PC-9 (cell line): ENCODE results near the gene DLG2. TPM values are rescaled to one million over a fixed set of nuclear protein-coding genes. Genes with fewer than 3 reads are reported as not detected.

ENCODE experiments used
- BruUV-seq: library from RNA; stranded (reverse); fragments of 400-500 nt; replicated peaks from 2 replicates; lab custom pipeline; 2021; lab: Mats Ljungman, UMichigan
- CTCF ChIA-PET: fragments of 300-600 bp; sonication (Branson Sonifier 250); formaldehyde crosslinking; loops from one replicate; lab custom pipeline; 2022; ENCODE audit warnings: antibody characterized with exemption; lab: Charles Lee
- POLR2A ChIA-PET: fragments of 300-600 bp; sonication (Branson Sonifier 250); formaldehyde crosslinking; loops from one replicate; lab custom pipeline; 2022; ENCODE audit warnings: antibody characterized with exemption; ENCODE audit not compliant: unreplicated experiment; lab: Charles Lee
- DNase-seq, 2 experiments: peaks; one replicate each; pipeline versions ENCODE4 v3.0.0 to v3.0.0-alpha.2; 2015 to 2022; ENCODE audit warnings: mixed read lengths in 1 of 2
- H2AFZ ChIP-seq: fragments of 200-600 bp; sonication (generic); 2 replicates; pipeline ENCODE4 v1.8.1; 2017; ENCODE audit warnings: antibody characterized with exemption
- H3F3A ChIP-seq: fragments of 200-600 bp; sonication (generic); 2 replicates; pipeline ENCODE4 v1.8.1; 2017; ENCODE audit warnings: antibody characterized with exemption, mild to moderate bottlenecking, low read depth; ENCODE audit not compliant: insufficient read depth
- H3K27ac ChIP-seq: fragments of 200-600 bp; sonication (generic); 2 replicates; pipeline ENCODE4 v1.6.1; 2016; ENCODE audit warnings: mixed run types
- H3K27me3 ChIP-seq: fragments of 200-600 bp; sonication (generic); 2 replicates; pipeline ENCODE4 v1.6.1; 2016; ENCODE audit warnings: low read depth, mixed run types; ENCODE audit not compliant: insufficient read depth
- H3K36me3 ChIP-seq: fragments of 200-600 bp; sonication (generic); 2 replicates; pipeline ENCODE4 v1.6.1; 2016; ENCODE audit warnings: low read depth, mixed run types
- H3K4me1 ChIP-seq: fragments of 200-600 bp; sonication (generic); replicated peaks from 2 replicates; pipeline ENCODE4 v1.6.1; 2016; ENCODE audit warnings: mixed run types; ENCODE audit not compliant: insufficient read depth
- H3K4me2 ChIP-seq: fragments of 200-600 bp; sonication (generic); 2 replicates; pipeline ENCODE4 v1.6.1; 2017; ENCODE audit warnings: mixed run types
- H3K4me3 ChIP-seq: fragments of 200-600 bp; sonication (generic); 2 replicates; pipeline ENCODE4 v1.6.1; 2016; ENCODE audit warnings: mixed run types
- H3K79me2 ChIP-seq: fragments of 200-600 bp; sonication (generic); 2 replicates; pipeline ENCODE4 v1.6.1; 2017; ENCODE audit warnings: low read depth, mixed run types
- H3K9me2 ChIP-seq: fragments of 200-600 bp; sonication (generic); 2 replicates; pipeline ENCODE4 v1.8.1; 2017; ENCODE audit warnings: mild to moderate bottlenecking; ENCODE audit not compliant: insufficient read depth
- H3K9me3 ChIP-seq: fragments of 200-600 bp; sonication (generic); 2 replicates; pipeline ENCODE4 v1.8.1; 2016; ENCODE audit warnings: low read depth; ENCODE audit not compliant: insufficient read depth
- H4K20me1 ChIP-seq: fragments of 200-600 bp; sonication (generic); 2 replicates; pipeline ENCODE4 v1.8.1; 2017; ENCODE audit not compliant: insufficient read depth
- CTCF ChIP-seq: fragments of 200-600 bp; sonication (generic); conservative IDR thresholded peaks from 2 replicates; pipeline ENCODE4 v1.6.1; 2017; ENCODE audit warnings: mixed run types, antibody characterized with exemption, mild to moderate bottlenecking, moderate library complexity
- EZH2 ChIP-seq: fragments of 200-600 bp; sonication (generic); IDR thresholded peaks from 2 replicates; pipeline ENCODE4 v1.8.0; 2017; ENCODE audit warnings: antibody characterized with exemption, low read depth
- intact Hi-C: fragments of 100-400 bp; cut with micrococcal nuclease; formaldehyde crosslinking; loops from one replicate; pipeline ENCODE4 v1.10.0; 2022; ENCODE audit not compliant: unreplicated experiment
- total RNA-seq: library from RNA; stranded (reverse); gene quantifications from 2 replicates; pipeline ENCODE4 v1.2.3, GENCODE V29; 2021

The DLG2 gene
- total RNA-seq, 1 experiment from 2014 or later: 6.4 TPM

- ChIA-PET POLR2A (interaction anchor here (0.7 kb wide), 1 partner anchor 1224 kb away, joined by 5 read pairs; no protein-coding TSS in a partner anchor), CTCF (no interaction called here)
- Histone ChIP-seq H4K20me1 (no peaks in the 10 kb centered on the region), H3K9me3 (no peaks in the 10 kb centered on the region), H3K27ac (no peak overlapping the region), H3K9me2 (no peaks in the 10 kb centered on the region), H3K27me3 (no peaks in the 10 kb centered on the region), H3F3A (no peaks in the 10 kb centered on the region), H2AFZ (no peak overlapping the region), H3K4me1 (no peaks in the 10 kb centered on the region), H3K36me3 (no peaks in the 10 kb centered on the region), H3K79me2 (no peaks in the 10 kb centered on the region), H3K4me3 (no peak overlapping the region), H3K4me2 (no peak overlapping the region)
- DNase-seq: no peak
- no peak for TF ChIP-seq CTCF
- BruUV-seq: no TSS peak
- intact Hi-C loops: no loop called here
Observed at GRCh38 chr11:85603220-85603619, 23.9 kb downstream of the DLG2 start.

GRCh38 chr11:85602526-85603213, 24.5 kb downstream of the DLG2 start:
- no peak overlapping the region for H2AFZ ChIP-seq
- intact Hi-C loops: no loop called here
- H3K9me3 ChIP-seq: no peaks in the 10 kb centered on the region
- H3K27ac ChIP-seq: no peak overlapping the region
- H3K36me3 ChIP-seq: no peaks in the 10 kb centered on the region
- CTCF ChIA-PET: no interaction called here
- H3K9me2 ChIP-seq: no peaks in the 10 kb centered on the region
- DNase-seq: no peak
- no peaks in the 10 kb centered on the region for H4K20me1 ChIP-seq
- H3F3A ChIP-seq: no peaks in the 10 kb centered on the region
- no peak overlapping the region for H3K4me3 ChIP-seq
- no peaks in the 10 kb centered on the region for H3K27me3 ChIP-seq
- H3K4me2 ChIP-seq: no peak overlapping the region
- TF ChIP-seq EZH2 (no peak), CTCF (no peak)
- H3K79me2 ChIP-seq: no peaks in the 10 kb centered on the region
- BruUV-seq: no TSS peak
- POLR2A ChIA-PET: interaction anchor here (0.7 kb wide), 1 partner anchor 1223 kb away, joined by 5 read pairs; no protein-coding TSS in a partner anchor
- H3K4me1 ChIP-seq: no peaks in the 10 kb centered on the region

- ChIA-PET CTCF (interaction anchor here (0.7 kb wide), 1 partner anchor 665 kb away, joined by 3 read pairs; no protein-coding TSS in a partner anchor), POLR2A (interaction anchor here (0.6 kb wide), 1 partner anchor 66 kb away, joined by 4 read pairs; the partner anchor contains the start of gene CREBZF)
- intact Hi-C loops: loop anchor here (5.0 to 10.0 kb wide), 2 partner anchors 693 to 1316 kb away; no protein-coding TSS in a partner anchor
- no peaks in the 10 kb centered on the region for H4K20me1 ChIP-seq
- H3F3A ChIP-seq: no peaks in the 10 kb centered on the region
- no TSS peak for BruUV-seq
- no peaks in the 10 kb centered on the region for H3K79me2 ChIP-seq
- DNase-seq: no peak
- no peaks in the 10 kb centered on the region for H3K9me3 ChIP-seq
- no peaks in the 10 kb centered on the region for H3K36me3 ChIP-seq
- no peaks in the 10 kb centered on the region for H3K9me2 ChIP-seq
- no peak overlapping the region for H3K4me3 ChIP-seq
- TF ChIP-seq EZH2: no peak
- no peak for TF ChIP-seq CTCF
- H3K4me1 ChIP-seq: no peaks in the 10 kb centered on the region
- no peak overlapping the region for H3K27ac ChIP-seq
- H3K4me2 ChIP-seq: no peak overlapping the region
- H3K27me3 ChIP-seq: no peaks in the 10 kb centered on the region
- no peak overlapping the region for H2AFZ ChIP-seq
Observed at GRCh38 chr11:85599083-85599482, 28.1 kb downstream of the DLG2 start.
